K562 (cell line): Measurements from ENCODE around the gene USP1. TPM values are rescaled to one million over a fixed set of nuclear protein-coding genes. Genes with fewer than 3 reads are reported as not detected.

Source experiments
- ATAC-seq: fragments of 200-7000 bp; cut with Tn5 transposase; 3 replicates; pipeline ENCODE4 v1.9.1; 2020; ENCODE audit warnings: moderate library complexity
- BruUV-seq: library from RNA; stranded (reverse); fragments of 400-500 nt; replicated peaks from 2 replicates; lab custom pipeline; 2021; lab: Mats Ljungman, UMichigan
- CTCF ChIA-PET: fragments of 300-600 bp; formaldehyde crosslinking; extraction: SDS; loops from one replicate; lab custom pipeline; 2021; ENCODE audit warnings: low intra/inter-chr PET ratio; lab: Yijun Ruan, JAX
- POLR2A ChIA-PET: fragments of 300-600, 350-650 bp; sonication (Branson Sonifier 250); formaldehyde crosslinking; extraction: SDS; loops from one replicate; lab custom pipeline; 2021; ENCODE audit warnings: antibody characterized with exemption, inconsistent platforms; lab: Yijun Ruan, JAX
- DNase-seq, 4 experiments: peaks; one replicate each; pipeline versions ENCODE4 v3.0.0 to v3.0.0-alpha.2; 2011 to 2018; ENCODE audit warnings: low spot score in 3 of 4, mixed read lengths in 3 of 4; ENCODE audit errors: extremely low read depth in 1 of 4
- FAIRE-seq: peaks from 2 replicates; lab custom pipeline; 2011; peaks lifted over from hg19 to GRCh38; lab: Jason Lieb, UNC
- H2AFZ ChIP-seq: 2 replicates; pipeline ENCODE4 v1.6.0; 2011; ENCODE audit warnings: low read depth, low read length, control low read depth, inconsistent platforms
- H3K27ac ChIP-seq: fragments of 200-600 bp; 3 replicates; pipeline ENCODE4 v1.8.0; 2011; ENCODE audit warnings: low read depth, mild to moderate bottlenecking, control low read depth, inconsistent platforms, low read length, moderate library complexity, mixed read lengths; ENCODE audit errors: extremely low read depth
- H3K27me3 ChIP-seq, 2 experiments: fragments of 300-600 bp in 1 of 2; 2 replicates in 1 of 2; 3 replicates in 1 of 2; pipeline versions ENCODE4 v1.6.0 to v1.8.0; 2011; ENCODE audit warnings: inconsistent platforms in 2 of 2, low read length in 2 of 2, mild to moderate bottlenecking in 1 of 2, mixed read lengths in 1 of 2, moderate library complexity in 1 of 2; ENCODE audit not compliant: control insufficient read depth in 2 of 2, insufficient read depth in 2 of 2
- H3K36me3 ChIP-seq: fragments of 300-600 bp; 3 replicates; pipeline ENCODE4 v1.8.0; 2011; ENCODE audit warnings: mild to moderate bottlenecking, low read length, inconsistent platforms; ENCODE audit not compliant: control insufficient read depth, insufficient read depth
- H3K4me1 ChIP-seq, 2 experiments: fragments of 200-600 bp in 1 of 2; replicated peaks in 1 of 2; 2 replicates in 1 of 2; 3 replicates in 1 of 2; pipeline versions ENCODE4 v1.5.1 to v1.8.0; 2011; ENCODE audit warnings: inconsistent platforms in 2 of 2, low read length in 2 of 2, mild to moderate bottlenecking in 1 of 2, mixed read lengths in 1 of 2, moderate library complexity in 1 of 2; ENCODE audit not compliant: control insufficient read depth in 2 of 2, insufficient read depth in 2 of 2
- H3K4me2 ChIP-seq: 2 replicates; pipeline ENCODE4 v1.6.1; 2011; ENCODE audit warnings: low read length, control low read depth, inconsistent platforms, mixed read lengths; ENCODE audit not compliant: insufficient read depth
- H3K4me3 ChIP-seq: fragments of 200-600 bp; sonication (generic), shearing (Covaris generic); 2 replicates; pipeline ENCODE4 v1.5.1; 2016; ENCODE audit warnings: control low read depth, inconsistent platforms
- H3K79me2 ChIP-seq: fragments of 200-600 bp; 3 replicates; pipeline ENCODE4 v1.8.0; 2011; ENCODE audit warnings: low read length, inconsistent platforms; ENCODE audit not compliant: control insufficient read depth, insufficient read depth
- H3K9ac ChIP-seq, 2 experiments: 2 replicates each; pipeline versions ENCODE4 v1.6.0 to v1.6.1; 2011; ENCODE audit warnings: low read depth in 2 of 2, low read length in 2 of 2, control low read depth in 1 of 2, inconsistent platforms in 1 of 2, mild to moderate bottlenecking in 1 of 2, mixed read lengths in 1 of 2; ENCODE audit not compliant: insufficient read depth in 1 of 2
- H3K9me1 ChIP-seq: one replicate; pipeline ENCODE4 v1.6.0; 2011; ENCODE audit warnings: inconsistent platforms, mild to moderate bottlenecking, low read length, moderate library complexity; ENCODE audit not compliant: control insufficient read depth, insufficient read depth
- H3K9me3 ChIP-seq: replicated peaks from 2 replicates; pipeline ENCODE4 v1.5.1; 2011; ENCODE audit warnings: low read depth, low read length, inconsistent platforms; ENCODE audit not compliant: control insufficient read depth, insufficient read depth
- H4K20me1 ChIP-seq: replicated peaks from 2 replicates; pipeline ENCODE4 v1.6.1; 2011; ENCODE audit warnings: low read length, inconsistent platforms, mixed read lengths; ENCODE audit not compliant: control insufficient read depth, insufficient read depth
- AFF4 ChIP-seq: sonication (generic); formaldehyde crosslinking; IDR thresholded peaks from 2 replicates; pipeline ENCODE4 v1.8.0; 2023; ENCODE audit warnings: mild to moderate bottlenecking, missing genetic modification reagents
- CTBP1 ChIP-seq: fragments of 450-650 bp; IDR thresholded peaks from 2 replicates; pipeline ENCODE4 v1.6.1; 2016; ENCODE audit warnings: borderline replicate concordance
- E2F5 ChIP-seq: sonication (generic); formaldehyde crosslinking; IDR thresholded peaks from 2 replicates; pipeline ENCODE4 v1.8.0; 2022; ENCODE audit warnings: mild to moderate bottlenecking, missing genetic modification reagents
- KAT7 ChIP-seq: sonication (generic); formaldehyde crosslinking; IDR thresholded peaks from 2 replicates; pipeline ENCODE4 v1.8.0; 2022; ENCODE audit warnings: missing genetic modification reagents, mild to moderate bottlenecking, borderline replicate concordance
- NKRF ChIP-seq: fragments of 450-650 bp; IDR thresholded peaks from 2 replicates; pipeline ENCODE4 v1.6.1; 2016; ENCODE audit warnings: borderline replicate concordance
- NUFIP1 ChIP-seq: fragments of 450-650 bp; IDR thresholded peaks from 2 replicates; pipeline ENCODE4 v1.6.1; 2018; ENCODE audit not compliant: partially characterized antibody
- TEAD4 ChIP-seq, 2 experiments: sonication (generic) in 1 of 2; formaldehyde crosslinking in 1 of 2; IDR thresholded peaks; 2 replicates each; pipeline versions ENCODE4 v1.6.1 to v1.8.0; 2012 to 2022; ENCODE audit warnings: borderline replicate concordance in 1 of 2, inconsistent platforms in 1 of 2, low read length in 1 of 2, mild to moderate bottlenecking in 1 of 2, missing genetic modification reagents in 1 of 2
- UBTF ChIP-seq, 2 experiments: IDR thresholded peaks; 2 replicates each; pipeline ENCODE4 v1.6.1; 2012; ENCODE audit warnings: improper control_type of control experiment in 2 of 2, low read depth in 2 of 2, low read length in 2 of 2, borderline replicate concordance in 1 of 2
- ZEB2 ChIP-seq: fragments of 450-650 bp; IDR thresholded peaks from 2 replicates; pipeline ENCODE4 v1.6.1; 2016
- ZNF584 ChIP-seq: fragments of 200-800 bp; sonication (Bioruptor generic); IDR thresholded peaks from 2 replicates; pipeline ENCODE4 v1.6.1; 2016; ENCODE audit warnings: low read depth, mild to moderate bottlenecking, missing genetic modification characterization, missing compliant biosample characterization
- WGBS: fragments of 100-300 bp; shearing (Covaris generic); methylation state at CpG from one replicate; pipeline ENCODE4 v1.1.6; 2016; ENCODE audit warnings: low coverage, mixed read lengths; ENCODE audit not compliant: insufficient coverage; ENCODE audit errors: missing lambda C conversion rate; 5-methylcytosine and 5-hydroxymethylcytosine counted together
- in situ Hi-C: fragments of 300-500 bp; cut with MboI; formaldehyde crosslinking; loops from 4 replicates; pipeline ENCODE4 v1.15.0; 2018; ENCODE audit warnings: inconsistent platforms, mixed read lengths
- intact Hi-C: fragments of 100-400 bp; cut with micrococcal nuclease; formaldehyde crosslinking; loops from 2 replicates; pipeline ENCODE4 v1.14.2; 2022
- polyA plus RNA-seq, 8 experiments: library from polyadenylated mRNA; depleted of rRNA in 4 of 8; stranded (reverse) in 5 of 8; unstranded in 3 of 8; fragments of >200 nt; fragmentation: Nextera tagmentation in 2 of 8; fragmentation: Illumina TruSeq in 1 of 8; extraction: Ambion mirVana in 2 of 8; extraction: Trizol in 1 of 8; gene quantifications; 2 replicates each; pipeline versions ENCODE4 v1.2.1 to v1.2.3, GENCODE V29; 2011 to 2014; ENCODE audit warnings: inconsistent platforms in 1 of 8, missing spikeins in 1 of 8
- total RNA-seq, 7 experiments: library from RNA; depleted of rRNA in 6 of 7; stranded (reverse); fragments of >200 nt in 6 of 7; fragmentation: Illumina TruSeq in 2 of 7; extraction: Trizol in 2 of 7; gene quantifications; 2 replicates each; pipeline versions ENCODE4 v1.2.1 to v1.2.3, GENCODE V29; 2011 to 2021; ENCODE audit warnings: low replicate concordance in 1 of 7

Gene USP1
- total and polyA plus RNA-seq, 9 of the 15 experiments (the other 6 are each of a cell fraction or from before 2014, with no cell fraction given) = 27.3 to 87.9 (median 51.7) TPM

- CTCF ChIA-PET = no interaction called here
- TSS peak; percentile 38 for BruUV-seq
- peak overlapping the region; percentile 92 for H3K4me2 ChIP-seq
- under 1% methylated on average over 55 of the region's 68 CpGs for WGBS
- no peaks in the 10 kb centered on the region for H3K27me3 ChIP-seq
- peaks cover 6% of the 10 kb centered on the region; the same call in 1 of the 2 replicates for H4K20me1 ChIP-seq
- intact Hi-C loops (loop anchor here (5.0 kb wide), 1 partner anchor 1385 kb away; no protein-coding TSS in a partner anchor), in situ Hi-C loops (no loop called here)
- DNase-seq (peak in 1 of 4 experiments; percentile 41), FAIRE-seq (no peak), ATAC-seq (peak; percentile 36)
- H2AFZ ChIP-seq = peak overlapping the region; percentile 91
- H3K9me3 ChIP-seq = no peaks in the 10 kb centered on the region
- H3K9ac ChIP-seq = peak overlapping the region; percentile 97 to 100
- POLR2A ChIA-PET = interaction anchor here (0.6 to 2.9 kb wide), 5 partner anchors 11 to 1388 kb away, joined by 3 to 12 read pairs (median 3); no protein-coding TSS in a partner anchor
- H3K27ac ChIP-seq = peak overlapping the region; percentile 97
- H3K79me2 ChIP-seq = peaks cover 63% of the 10 kb centered on the region
- peaks cover 2 to 17% of the 10 kb centered on the region in 2 experiments; a peak in 4 of 5 replicates for H3K4me1 ChIP-seq
- H3K36me3 ChIP-seq = peaks cover 24% of the 10 kb centered on the region
- H3K4me3 ChIP-seq = peak overlapping the region; percentile 89
- no peaks in the 10 kb centered on the region for H3K9me1 ChIP-seq
- TF ChIP-seq AFF4 (0 out of 2 replicates have a peak, but pooled peaks have one; percentile 24), NUFIP1 (no peak), ZEB2 (no peak), KAT7 (CRISPR knock-in tag) (0 out of 2 replicates have a peak, but pooled peaks have one; percentile 12), NKRF (no peak), CTBP1 (no peak), E2F5 (CRISPR knock-in tag) (0 out of 2 replicates have a peak, but pooled peaks have one; percentile 8), ZNF584 (peak; percentile 7; the same call in 1 of the 2 replicates), UBTF (IDR thresholded peaks at IDR 0.05; ENCODE audit: borderline replicate concordance in 1 of 2, low read depth in 2 of 2, low read length in 2 of 2) (0 out of 4 replicates have a peak, but pooled peaks have one; percentile 48 to 52), TEAD4 (IDR thresholded peaks at IDR 0.05; ENCODE audit: low read length) (no peak), TEAD4 (CRISPR knock-in tag; IDR thresholded peaks at IDR 0.05; ENCODE audit: borderline replicate concordance) (0 out of 2 replicates have a peak, but pooled peaks have one; percentile 43)
These were observed 558 bp downstream of the USP1 start for GRCh38 chr1:62437273-62437940.
